Stimulated activated CD8-positive, alpha-beta memory T cell treated with anti-CD3 and anti-CD28 coated beads, Interleukin-12 subunit alpha, Interleukin-12 subunit beta, amount 100 ng/mL, for 1 hour (primary cell): ENCODE results near the gene CFB.
"Not testable (repeated sequence)": the region's sequence is repeated elsewhere in the genome, so short reads cannot be mapped to it uniquely, and the experiment has no call there.

Experiments
- DNase-seq: peaks from one replicate; pipeline ENCODE4 v3.0.0-alpha.2; 2020; ENCODE audit warnings: low read depth

The CFB gene

GRCh38 chr6:31945507-31946369, at the start of gene CFB:
CFB (plus strand) TSS chr6:31946095; CDS start chr6:31946222, 127 bp downstream.
- no peak for DNase-seq

GRCh38 chr6:31896493-31896855, 49.4 kb upstream of the CFB start:
- DNase-seq: no peak

GRCh38 chr6:31896856-31897611, 48.9 kb upstream of the CFB start:
- DNase-seq: no peak

GRCh38 chr6:31897612-31898382, 48.1 kb upstream of the CFB start, which contains the start of gene EHMT2:
EHMT2 (minus strand) TSS chr6:31897698; CDS start chr6:31897677, 21 bp downstream.
- peak; percentile 72 for DNase-seq

- DNase-seq: no peak
Measured at GRCh38 chr6:31898383-31899011, 47.4 kb upstream of the CFB start.

GRCh38 chr6:31899215-31899614, 46.7 kb upstream of the CFB start:
- DNase-seq: no peak

GRCh38 chr6:31899882-31900722, 45.8 kb upstream of the CFB start:
- DNase-seq: no peak

GRCh38 chr6:31900917-31901414, 44.9 kb upstream of the CFB start:
- DNase-seq: no peak

- DNase-seq: peak; percentile 42
Measured at GRCh38 chr6:31901415-31901952, 44.4 kb upstream of the CFB start.

GRCh38 chr6:31901953-31902643, 43.8 kb upstream of the CFB start, which contains the start of gene ZBTB12:
ZBTB12 (minus strand) TSS chr6:31902086; CDS start chr6:31901305, 781 bp downstream.
- DNase-seq: peak; percentile 64

- DNase-seq: no peak
Measured at GRCh38 chr6:31903957-31904356, 41.9 kb upstream of the CFB start.

- no peak for DNase-seq
Measured at GRCh38 chr6:31905041-31905440, 40.9 kb upstream of the CFB start.

GRCh38 chr6:31906122-31906521, 39.8 kb upstream of the CFB start:
- DNase-seq: no peak

- not testable (repeated sequence) for DNase-seq
Measured at GRCh38 chr6:31906727-31907126, 39.2 kb upstream of the CFB start.

GRCh38 chr6:31907158-31907813, 38.6 kb upstream of the CFB start:
- no peak for DNase-seq

- DNase-seq: not testable (repeated sequence)
Measured at GRCh38 chr6:31908255-31908654, 37.6 kb upstream of the CFB start.

GRCh38 chr6:31908791-31909190, 37.1 kb upstream of the CFB start:
- no peak for DNase-seq

GRCh38 chr6:31909298-31909697, 36.6 kb upstream of the CFB start:
- not testable (repeated sequence) for DNase-seq
